GM18907 (cell line): Measurements from ENCODE around the gene DNAJC8.
A peak's percentile ranks its signal among the peaks of the same experiment; 100 is the strongest.

Source experiments
- ATAC-seq: cut with Tn5 transposase; IDR thresholded peaks from one replicate; pipeline ENCODE4 v1.9.1; 2021; ENCODE audit warnings: mild to moderate bottlenecking, moderate library complexity; ENCODE audit not compliant: unreplicated experiment

The DNAJC8 gene

DNA sequence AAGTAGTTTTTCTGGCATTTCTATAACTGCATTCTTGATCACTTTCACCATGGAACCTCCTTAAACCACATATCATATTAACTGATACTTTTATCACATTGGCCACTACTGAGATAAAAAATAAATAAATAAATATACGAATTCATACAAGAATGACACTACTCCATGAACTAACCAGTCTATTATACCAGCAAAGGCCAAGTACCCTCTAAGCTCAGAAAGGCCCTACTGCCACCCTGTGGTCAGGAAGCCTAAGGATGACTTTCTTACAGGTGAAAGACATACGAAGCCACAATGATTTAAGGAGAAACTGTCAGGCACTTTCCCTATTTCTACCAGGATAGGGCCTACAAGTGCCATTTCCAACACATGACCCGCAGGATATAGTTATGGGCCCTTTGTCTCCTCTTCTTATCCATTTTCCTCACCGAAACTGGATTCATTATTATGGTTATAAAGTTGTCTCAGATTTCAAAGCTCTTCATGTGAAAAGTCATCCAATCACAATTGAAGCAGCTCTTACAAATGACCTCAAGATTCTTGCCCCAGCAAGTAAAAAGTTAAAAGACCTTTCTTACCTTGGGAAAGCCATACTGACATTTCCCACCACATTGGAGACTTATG lies 23.9 kb downstream of the DNAJC8 start:
- ATAC-seq = no peak

DNA sequence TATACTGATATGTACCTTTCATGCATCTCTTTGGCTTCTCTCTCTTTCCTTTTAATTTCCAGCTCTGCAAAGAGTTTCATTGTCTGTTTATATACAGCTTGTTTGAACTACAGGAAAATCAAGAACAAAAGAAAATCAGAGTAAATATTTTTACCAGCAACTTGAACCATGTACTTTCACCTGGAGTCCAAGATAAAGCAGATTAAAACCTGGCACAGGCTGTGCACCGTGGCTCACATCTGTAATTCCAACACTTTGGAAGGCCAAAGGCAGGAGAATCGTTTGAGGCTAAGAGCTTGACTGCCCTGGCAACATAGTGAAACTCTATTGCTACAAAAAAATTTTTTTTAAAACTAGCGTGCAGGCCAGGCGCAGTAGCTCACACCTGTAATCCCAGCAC lies 27.6 kb downstream of the DNAJC8 start:
- ATAC-seq = no peak

DNA sequence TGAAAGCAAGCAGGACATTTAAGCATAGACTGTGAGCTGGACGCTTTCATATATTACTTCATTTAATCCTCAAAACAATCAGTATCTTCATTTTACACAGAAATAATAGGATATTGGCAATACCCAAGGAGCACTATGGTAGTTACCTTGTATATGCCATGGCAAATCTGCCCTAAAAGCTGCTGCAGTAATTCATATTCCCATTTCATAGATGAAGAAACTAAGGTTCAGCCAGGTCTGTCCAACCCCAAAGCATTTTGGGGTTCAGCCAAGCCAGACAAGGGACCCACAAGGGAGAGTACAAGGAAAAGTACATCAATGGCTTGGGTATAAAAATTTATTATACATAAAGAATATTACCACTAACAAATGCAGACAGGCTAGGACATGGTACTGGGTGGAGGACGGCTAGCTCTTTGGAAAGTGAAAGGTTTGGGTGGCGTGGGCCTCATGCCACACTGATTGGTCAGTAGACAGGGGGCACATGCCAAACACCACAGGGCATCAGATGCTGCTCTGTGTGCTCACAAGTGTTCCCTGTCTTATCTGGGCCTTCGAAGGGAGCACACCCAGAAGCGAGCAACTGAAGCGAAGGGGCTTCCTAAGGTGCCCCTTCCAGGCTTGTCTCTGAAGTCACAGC lies 32.5 kb downstream of the DNAJC8 start:
- no peak for ATAC-seq

DNA sequence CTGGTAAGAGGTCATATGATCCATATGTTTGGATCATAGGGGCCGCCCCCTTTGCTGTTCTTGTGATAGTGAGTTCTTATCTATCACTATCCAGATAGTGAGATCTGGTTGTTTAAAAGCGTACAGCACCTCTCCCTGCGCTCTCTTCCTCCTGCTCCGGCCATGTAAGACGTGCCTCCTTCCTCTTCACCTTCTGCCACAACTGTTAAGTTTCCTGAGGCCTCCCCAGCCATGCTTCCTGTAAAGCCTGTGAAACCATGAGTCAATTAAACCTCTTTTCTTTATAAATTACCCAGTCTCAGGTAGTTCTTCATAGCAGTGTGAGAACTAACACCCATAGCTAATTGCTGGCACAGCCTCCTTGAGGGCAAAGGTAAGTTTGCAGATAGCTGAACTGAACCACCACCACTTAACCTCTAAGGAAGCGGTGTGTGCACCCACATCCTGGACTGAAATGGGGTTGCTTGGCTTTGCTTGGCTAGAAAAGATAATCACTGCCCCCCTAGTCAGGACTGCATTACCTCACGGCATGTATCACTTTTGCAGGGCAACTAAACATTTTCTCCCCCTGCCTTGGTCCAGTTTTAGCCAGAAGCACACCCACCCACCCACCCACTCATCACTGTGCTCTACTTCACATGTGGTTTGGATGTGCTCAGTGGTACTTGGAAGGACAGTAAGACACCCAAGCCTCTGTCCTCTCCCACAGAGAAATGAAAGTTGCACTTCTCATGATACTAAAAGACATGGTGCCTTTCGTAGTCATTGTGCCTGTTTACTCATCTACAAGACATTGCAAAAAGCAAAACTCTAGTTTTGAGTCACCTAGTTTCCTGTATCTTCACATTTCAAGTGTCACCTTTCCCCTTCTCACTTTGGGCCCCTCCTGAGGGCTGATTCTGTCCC lies 33.2 kb downstream of the DNAJC8 start:
- ATAC-seq = peak; percentile 78

DNA sequence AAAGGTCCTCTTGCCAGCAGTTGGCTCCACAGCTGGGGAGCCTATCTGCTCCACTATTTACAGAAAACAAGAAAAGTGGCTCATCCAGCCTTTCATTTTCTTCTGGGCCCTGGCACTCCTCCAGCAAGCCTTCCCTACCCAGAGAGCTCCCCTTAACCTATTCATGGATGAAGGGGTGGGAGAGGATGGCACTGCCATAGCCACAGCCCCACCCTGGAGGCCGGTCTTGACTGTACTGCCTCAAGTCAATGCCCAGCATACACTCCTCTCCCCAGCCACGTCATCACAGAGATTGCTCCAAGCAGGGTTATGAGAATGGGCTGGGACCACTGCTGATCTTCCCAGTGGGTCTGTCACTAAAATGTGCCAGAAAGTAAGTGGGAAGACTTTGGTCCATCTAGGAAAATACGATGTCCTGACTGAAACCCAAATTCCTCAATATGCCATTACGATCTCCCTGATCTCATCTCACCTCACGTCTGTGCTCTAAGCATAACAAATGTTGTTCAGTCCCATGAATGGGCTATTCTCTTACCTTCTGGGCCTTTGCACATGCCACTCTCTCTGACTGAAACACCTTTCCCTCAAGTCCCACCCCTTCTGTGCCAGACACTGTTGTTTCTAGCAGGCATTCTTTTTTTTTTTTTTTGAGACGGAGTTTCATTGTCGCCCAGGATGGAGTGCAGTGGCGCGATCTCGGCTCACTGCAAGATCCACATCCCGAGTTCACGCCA lies 35.0 kb downstream of the DNAJC8 start:
- ATAC-seq = no peak

DNA sequence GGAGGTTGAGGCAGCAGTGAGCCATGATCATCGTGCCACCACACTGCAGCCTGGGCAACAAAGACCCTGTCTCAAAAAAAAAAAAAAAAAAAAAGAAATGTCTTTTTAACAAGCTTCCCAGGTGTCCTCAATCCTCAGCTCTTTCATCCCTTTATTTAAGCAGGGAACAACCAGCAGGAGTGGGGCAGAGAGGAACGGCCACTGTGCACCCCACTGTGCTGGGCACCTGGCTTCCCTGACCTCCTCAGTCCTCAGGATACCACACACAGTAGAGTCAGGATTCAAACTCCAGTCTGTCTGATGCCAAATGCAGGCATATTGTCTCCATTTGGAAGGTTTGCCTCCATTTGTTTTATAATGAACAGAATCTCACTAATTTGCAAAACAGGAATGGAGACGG lies 36.5 kb downstream of the DNAJC8 start:
- ATAC-seq = no peak

DNA sequence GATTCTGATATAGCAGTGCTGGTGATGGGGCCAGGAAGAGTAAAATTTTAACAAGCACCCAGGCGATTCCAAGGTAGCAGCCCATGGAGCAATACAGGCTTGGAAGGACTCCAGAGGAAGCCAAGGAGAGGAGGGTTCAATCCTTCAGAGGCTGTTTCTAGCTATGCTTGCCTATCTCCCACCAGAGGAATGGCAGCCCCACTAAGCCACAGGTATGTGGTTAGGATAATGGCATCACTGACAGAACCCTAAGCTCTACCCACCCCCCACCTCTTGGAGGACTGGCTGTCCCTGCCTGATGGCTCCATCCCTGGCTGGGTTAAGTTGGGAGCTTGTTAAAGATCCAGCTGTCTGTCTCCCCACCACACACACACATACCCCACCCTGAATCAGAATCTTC lies 37.0 kb downstream of the DNAJC8 start:
- ATAC-seq = no peak

DNA sequence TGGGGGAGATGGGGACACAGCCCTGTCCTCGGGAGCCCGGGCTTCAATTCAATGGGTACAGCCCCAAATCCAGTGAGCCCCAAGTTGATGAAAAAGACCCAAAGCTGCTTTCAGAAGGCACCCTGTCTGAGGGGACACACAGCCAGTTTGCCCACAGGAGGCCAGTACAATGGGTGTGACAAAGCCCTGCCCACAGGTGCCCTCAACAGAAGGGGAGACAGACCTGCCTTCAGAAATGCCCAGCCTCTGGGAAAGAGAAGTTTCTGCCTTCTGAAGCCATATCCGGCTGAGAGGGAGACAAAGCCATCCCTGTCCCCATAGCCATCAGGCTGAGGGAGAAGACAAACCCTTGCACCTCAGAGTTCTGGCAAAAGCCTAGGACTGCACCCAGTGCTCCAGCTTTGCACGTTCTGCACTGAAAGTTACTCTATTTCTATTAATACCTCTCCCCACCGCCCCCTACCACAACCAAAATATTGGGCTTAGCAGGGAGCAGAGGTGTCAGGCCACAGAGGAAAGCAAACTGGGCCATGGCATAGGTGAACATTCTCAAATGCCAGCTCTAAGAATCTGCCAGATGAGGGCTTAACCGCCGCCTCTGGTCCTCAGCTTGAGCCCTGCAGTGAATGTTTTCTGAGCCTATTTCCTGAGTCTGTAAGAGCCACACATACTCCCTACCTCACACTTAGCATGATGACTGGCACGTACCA lies 38.3 kb downstream of the DNAJC8 start:
- ATAC-seq = no peak

DNA sequence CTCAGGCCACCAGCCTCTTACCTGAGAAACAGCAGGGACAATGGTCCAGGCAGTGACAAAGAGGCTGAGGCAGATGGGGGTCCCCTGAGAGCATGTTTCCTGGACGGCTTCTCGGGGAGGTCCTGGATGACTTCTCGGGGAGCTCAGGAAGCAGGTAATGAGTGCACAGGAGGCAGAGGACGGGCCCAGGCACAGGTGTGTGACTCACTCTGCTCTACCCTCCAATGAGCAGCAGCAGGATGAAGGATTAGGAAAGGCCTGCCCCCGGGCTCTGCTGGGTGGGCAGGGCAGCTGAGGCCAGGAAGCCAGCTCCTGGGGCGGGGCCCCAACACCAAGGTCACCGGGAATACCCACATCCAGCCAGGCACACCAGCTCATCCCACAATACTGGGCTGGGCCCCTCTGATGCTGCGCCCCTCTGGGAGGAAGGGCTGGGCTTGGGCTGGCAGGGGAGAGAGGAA lies 39.1 kb downstream of the DNAJC8 start:
- no peak for ATAC-seq

DNA sequence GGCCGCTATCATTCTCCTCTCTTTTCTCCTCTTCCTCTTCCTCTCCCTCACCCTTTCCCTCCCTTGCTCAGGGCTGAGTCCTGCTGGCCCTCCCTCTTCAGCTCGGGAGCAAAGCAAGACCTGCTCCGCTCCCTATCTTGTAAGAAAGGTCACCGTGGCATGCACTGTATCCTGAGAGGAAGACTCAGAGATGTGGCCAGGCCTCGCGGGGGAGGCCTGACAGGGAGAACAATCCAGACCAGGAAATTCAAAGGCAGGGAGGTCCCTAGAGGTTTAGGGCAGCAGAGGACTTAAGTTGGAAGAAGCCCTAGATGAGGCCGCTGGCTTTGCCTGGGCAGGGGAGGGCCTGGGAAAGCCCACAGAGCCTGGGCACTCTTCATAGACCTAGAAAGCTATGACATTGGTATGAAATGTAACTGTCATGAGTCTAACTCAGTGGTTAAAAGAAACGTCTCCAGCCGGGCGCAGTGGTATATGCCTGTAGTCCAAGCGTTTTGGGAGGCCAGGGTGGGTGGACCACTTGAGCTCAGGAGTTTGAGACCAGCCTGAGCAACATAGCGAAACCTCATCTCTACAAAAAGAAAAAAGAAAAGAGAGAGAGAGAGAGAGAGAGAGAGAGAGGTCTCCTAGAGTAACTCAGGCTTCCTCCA lies 41.7 kb downstream of the DNAJC8 start:
- no peak for ATAC-seq

DNA sequence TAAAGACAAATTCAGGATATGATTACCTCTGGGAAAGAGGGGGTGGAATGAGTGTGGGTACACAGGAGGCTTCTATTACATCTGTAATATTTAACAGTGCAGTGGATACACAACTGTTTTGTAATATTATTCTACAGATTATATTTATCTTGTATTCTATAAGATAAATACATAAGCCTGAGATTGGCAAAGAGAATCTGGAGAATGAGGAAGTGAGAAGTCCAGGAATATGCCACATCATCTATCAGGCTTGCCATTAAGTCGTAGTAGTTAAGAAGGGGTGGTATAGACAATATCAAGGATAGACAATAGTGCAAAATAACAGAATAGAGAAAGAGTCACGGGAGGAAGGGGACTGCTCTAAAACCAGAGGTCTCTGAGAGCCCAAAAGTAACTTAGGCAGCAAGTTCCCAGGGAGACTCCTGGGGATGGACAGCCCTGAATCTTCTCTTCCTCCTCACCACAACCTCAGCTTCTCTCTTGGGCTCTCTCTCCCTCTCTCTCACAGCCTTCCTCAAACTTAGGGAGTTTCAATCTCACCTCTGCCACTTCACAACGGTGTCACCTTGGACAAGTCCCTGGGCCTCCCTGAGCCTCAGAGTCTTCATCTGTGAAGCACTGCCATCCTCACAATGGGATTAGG lies 42.4 kb downstream of the DNAJC8 start:
- no peak for ATAC-seq

DNA sequence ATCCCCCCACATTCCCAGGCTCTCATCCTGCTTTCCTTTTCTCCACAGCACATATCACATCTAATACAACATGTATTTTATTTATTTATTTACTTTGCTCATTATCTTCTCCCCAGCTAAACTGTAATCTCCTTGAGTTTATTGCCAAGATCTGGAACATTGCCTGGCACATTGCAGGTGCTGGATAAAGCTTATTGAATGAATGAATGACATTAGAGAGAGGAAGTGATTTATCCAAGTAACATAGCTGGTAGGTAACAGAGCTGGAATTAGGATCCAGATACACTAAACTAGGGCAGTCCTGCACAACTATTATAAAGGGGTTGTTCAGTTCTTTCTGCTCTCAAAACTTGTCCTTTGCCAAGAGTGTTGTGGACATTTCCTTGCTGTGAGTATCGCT lies 47.8 kb downstream of the DNAJC8 start:
- no peak for ATAC-seq

DNA sequence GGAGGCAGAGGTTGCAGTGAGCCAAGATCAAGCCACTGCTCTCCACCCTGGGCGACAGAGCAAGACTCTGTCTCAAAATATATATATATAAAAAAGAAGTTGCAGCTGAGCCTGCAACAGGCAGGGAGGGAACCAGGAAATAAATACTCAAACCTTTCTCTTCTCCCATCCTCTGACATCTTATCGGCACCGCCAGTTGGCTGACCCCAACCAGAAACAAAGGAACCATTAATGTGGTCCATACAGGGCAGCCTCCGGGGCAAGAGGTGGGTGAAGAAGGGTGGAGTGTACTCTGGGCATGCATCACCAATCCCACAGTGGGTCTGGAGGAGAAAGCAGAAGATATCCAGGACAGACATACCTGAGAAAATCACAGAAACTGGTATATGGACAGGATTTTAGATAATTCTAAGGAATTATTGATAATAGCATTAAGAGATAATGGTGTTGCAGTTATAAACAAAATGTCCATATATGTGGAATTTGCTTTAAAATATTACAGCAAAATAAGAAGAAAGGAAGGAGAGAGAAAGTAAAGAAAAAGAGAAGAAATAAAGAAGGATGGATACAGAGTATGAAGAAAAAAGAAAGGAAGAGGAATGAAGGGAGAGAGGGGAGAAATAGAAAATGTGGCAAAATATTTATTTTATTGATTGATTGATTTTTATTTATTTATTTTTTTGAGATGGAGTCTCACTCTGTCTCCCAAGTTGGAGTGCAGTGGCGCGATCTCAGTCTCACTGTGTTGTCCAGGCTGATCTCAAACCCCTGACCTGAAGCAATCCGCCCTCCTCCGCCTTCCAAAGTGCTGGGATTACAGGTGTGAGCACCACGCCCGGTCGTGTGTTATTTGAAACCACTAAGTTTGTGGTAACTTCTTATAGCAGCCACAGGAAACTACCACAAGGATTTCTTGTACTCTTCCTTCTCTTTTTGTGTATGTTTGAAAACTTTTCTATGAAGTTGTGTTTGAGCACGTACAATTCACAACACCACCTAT lies 52.2 kb downstream of the DNAJC8 start:
- no peak for ATAC-seq

DNA sequence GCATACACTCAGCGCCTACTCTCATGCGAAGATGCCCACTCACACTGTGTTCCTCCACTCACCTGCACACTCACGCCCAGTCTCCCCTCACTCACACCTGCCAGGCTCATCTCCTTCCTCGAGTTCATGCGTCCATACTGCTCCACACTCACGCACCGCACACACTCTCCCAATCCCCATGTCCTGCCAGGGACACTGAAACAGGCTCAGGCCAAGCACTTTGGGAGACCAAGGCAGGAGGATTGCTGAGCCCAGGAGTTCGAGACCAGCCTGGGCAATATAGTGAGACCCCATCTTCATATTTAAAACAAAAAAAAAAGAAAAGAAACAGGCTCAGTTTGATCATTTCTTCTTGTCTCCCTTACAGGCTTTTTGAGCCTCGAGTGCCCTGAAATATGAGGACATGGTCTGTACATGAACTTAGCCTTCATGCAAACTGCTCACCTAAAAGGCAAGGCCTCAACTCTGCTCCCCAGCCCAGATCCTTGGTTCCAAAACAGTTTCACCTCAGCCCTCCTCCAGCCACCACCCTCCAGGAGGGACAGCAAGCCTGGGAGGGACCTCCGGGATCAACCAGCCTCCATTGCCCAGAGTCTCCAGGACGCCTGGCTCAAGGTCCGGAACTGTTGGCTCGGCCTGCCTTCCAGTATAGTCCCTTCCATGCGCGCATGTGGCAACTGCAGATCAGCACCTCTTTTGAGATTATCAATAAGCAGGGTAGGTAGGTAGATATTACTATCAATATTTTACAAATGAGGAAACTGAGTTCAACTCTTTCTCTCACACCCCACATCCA lies 53.9 kb downstream of the DNAJC8 start:
- no peak for ATAC-seq

DNA sequence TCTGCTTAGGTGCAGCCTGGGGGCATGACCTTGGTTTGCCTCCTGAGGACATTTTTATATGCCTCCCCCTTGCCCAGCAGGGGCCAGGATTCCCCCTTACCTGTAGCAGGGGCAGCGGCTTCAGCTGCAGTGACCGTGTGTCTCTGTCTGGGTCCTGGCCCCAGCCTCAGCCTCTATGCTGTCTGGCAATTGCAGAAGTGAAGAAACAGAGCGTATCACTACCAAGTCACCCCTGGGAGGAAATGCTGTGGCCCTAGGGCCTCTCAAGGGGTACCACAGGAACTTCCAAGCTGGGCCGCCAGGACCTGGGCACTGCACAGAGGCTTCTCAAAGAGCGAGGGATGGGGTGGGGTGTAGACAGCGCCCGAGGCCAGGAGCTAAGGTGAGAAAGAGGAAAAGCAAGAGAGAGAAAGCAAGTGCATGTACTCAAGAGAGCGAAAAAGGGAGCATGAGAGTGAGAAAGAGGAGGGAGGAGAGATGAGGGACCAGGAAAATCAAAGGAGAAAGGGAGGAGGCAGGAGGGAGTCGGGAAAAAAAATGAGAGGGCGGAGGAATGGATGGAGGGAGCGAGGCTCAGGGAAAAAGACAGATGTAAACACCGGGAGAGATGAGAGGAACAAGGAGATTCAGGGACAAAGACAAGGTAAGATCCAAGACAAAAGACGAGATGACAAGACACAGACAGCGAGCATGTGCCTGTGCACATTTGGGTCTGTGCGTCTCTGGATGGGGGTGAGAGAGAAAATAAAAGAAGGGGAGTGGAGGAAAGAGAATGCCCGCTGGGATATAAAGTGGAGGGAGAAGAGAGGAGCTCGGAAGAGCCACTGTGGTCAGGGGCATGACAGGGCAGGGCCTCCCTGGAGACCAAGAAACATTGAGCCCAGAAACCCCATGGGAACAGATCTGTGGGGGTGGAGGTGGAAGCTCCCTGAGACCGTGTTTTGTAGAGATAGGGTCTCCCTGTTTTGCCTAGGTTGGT lies 56.0 kb downstream of the DNAJC8 start, which contains the start of gene PTAFR:
Gene PTAFR (minus strand): TSS at position 199 of the 979 bp plus-strand sequence. CDS start 25,669 bp downstream, outside the sequence.
- ATAC-seq = peak; percentile 40

DNA sequence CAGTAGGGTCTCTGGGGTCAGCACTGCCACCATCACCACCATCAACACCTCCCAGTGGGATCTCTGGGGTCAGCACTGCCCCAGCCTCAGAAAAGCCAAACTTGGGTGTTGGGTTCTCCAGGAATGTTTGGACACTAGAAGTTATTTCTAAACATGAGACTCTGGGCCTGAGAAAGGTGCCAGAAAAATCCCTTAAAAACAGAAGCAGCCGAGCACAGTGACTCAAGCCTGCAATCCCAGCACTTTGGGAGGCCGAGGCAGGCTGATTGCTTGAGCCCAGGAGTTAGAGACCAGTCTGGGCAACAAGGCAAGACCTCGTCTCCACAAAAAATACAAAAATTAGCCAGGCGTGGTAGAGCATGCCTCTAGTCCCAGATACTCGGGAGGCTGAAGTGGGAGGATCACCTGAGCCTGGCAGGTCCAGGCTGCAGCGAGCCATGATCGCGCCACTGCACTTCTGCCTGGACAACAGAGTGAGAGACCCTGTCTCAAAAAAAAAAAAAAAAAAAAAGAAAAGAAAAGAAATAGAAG lies 56.8 kb downstream of the DNAJC8 start:
- no peak for ATAC-seq
